MM.1S (cell line): Measurements from ENCODE around the gene OR51Q1.

Experiments used
- EZH2 ChIP-seq: fragments of 300-600 bp; sonication (generic); optimal IDR thresholded peaks from 2 replicates; pipeline ENCODE3; 2017; ENCODE audit warnings: low read depth, mild to moderate bottlenecking, antibody characterized with exemption, low read length, mixed read lengths
- TF ChIP-seq, protein P1 (sequence below): fragments of 300-600 bp; sonication (generic); IDR thresholded peaks from 2 replicates; pipeline ENCODE4 v1.5.1; 2016; ENCODE audit warnings: antibody characterized with exemption, low read length, mixed read lengths

- TF ChIP-seq, protein P1, sequence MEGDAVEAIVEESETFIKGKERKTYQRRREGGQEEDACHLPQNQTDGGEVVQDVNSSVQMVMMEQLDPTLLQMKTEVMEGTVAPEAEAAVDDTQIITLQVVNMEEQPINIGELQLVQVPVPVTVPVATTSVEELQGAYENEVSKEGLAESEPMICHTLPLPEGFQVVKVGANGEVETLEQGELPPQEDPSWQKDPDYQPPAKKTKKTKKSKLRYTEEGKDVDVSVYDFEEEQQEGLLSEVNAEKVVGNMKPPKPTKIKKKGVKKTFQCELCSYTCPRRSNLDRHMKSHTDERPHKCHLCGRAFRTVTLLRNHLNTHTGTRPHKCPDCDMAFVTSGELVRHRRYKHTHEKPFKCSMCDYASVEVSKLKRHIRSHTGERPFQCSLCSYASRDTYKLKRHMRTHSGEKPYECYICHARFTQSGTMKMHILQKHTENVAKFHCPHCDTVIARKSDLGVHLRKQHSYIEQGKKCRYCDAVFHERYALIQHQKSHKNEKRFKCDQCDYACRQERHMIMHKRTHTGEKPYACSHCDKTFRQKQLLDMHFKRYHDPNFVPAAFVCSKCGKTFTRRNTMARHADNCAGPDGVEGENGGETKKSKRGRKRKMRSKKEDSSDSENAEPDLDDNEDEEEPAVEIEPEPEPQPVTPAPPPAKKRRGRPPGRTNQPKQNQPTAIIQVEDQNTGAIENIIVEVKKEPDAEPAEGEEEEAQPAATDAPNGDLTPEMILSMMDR, result no peak
- TF ChIP-seq EZH2, result no peak
These were observed 27.1 kb downstream of the OR51Q1 start, which contains the start of gene OR51I2 for GRCh38 chr11:5449023-5449422.
